Limb (tissue), 2 donors: Measurements from ENCODE around the gene STX5.
"Not testable (repeated sequence)": the region's sequence is repeated elsewhere in the genome, so short reads cannot be mapped to it uniquely, and the experiment has no call there.

Source experiments
- DNase-seq, 2 donors: peaks; one replicate each; pipeline ENCODE4 v3.0.0-alpha.2; 2016; ENCODE audit errors: extremely low spot score in 2 of 2

STX5 gene

GRCh38 chr11:62854825-62855570 lies 23.1 kb upstream of the STX5 start:
- DNase-seq, result no peak

GRCh38 chr11:62854013-62854824 lies 22.4 kb upstream of the STX5 start:
- DNase-seq, result no peak

- DNase-seq, result no peak
Measured at GRCh38 chr11:62853279-62853965, 21.6 kb upstream of the STX5 start.

GRCh38 chr11:62852523-62853188 lies 20.8 kb upstream of the STX5 start:
- no peak for DNase-seq

GRCh38 chr11:62851807-62852522 lies 20.1 kb upstream of the STX5 start:
- no peak for DNase-seq

- DNase-seq, result no peak
Measured at GRCh38 chr11:62850911-62851806, 19.3 kb upstream of the STX5 start.

GRCh38 chr11:62847767-62848314 lies 16.0 kb upstream of the STX5 start:
- no peak for DNase-seq

GRCh38 chr11:62846177-62846576 lies 14.3 kb upstream of the STX5 start:
- DNase-seq, result no peak

- DNase-seq, result no peak
Measured at GRCh38 chr11:62844154-62844553, 12.3 kb upstream of the STX5 start.

- no peak for DNase-seq
Measured at GRCh38 chr11:62843466-62843865, 11.6 kb upstream of the STX5 start.

- not testable (repeated sequence) for DNase-seq
Measured at GRCh38 chr11:62842891-62843290, 11.0 kb upstream of the STX5 start.

- peak in 1 of 2 donors; percentile 68 for DNase-seq
Measured at GRCh38 chr11:62842171-62842741, 10.4 kb upstream of the STX5 start.

- peak; percentile 91 to 98 for DNase-seq
Measured at GRCh38 chr11:62841361-62842170, 9.7 kb upstream of the STX5 start.

GRCh38 chr11:62840721-62841360 lies 9.0 kb upstream of the STX5 start:
- peak in 1 of 2 donors; percentile 73 for DNase-seq

- DNase-seq, result peak; percentile 93 to 96
Measured at GRCh38 chr11:62839050-62839945, 7.4 kb upstream of the STX5 start, which contains the start of gene WDR74. Gene WDR74, minus strand, starts transcription at chr11:62839590. Its CDS starts 20 bp downstream, at chr11:62839570.

- no peak for DNase-seq
Measured at GRCh38 chr11:62835336-62835735, 3.5 kb upstream of the STX5 start.
